ENCODE data around the gene SMIM30. TPM values are rescaled to one million over a fixed set of nuclear protein-coding genes. Genes with fewer than 3 reads are reported as not detected.

The SMIM30 gene
- total and polyA plus RNA-seq, 2 of the 8 experiments (the other 6 are each of a cell fraction or from before 2014, with no cell fraction given), result 35.2 to 49.7 TPM

- H3K23ac ChIP-seq (ENCODE audit: insufficient read length), result no peak overlapping the region
- H3K4me3 ChIP-seq (ENCODE audit: extremely low read depth in 1 of 4, insufficient read depth in 2 of 4, low read depth in 3 of 4, low read length in 4 of 4), result no peak overlapping the region
- H3K9me3 ChIP-seq (ENCODE audit: insufficient read depth in 2 of 2, low read depth in 1 of 2, low read length in 1 of 2), result no peaks in the 10 kb centered on the region
- POLR2A ChIA-PET (ENCODE audit: partially characterized antibody), result no interaction called here
- WGBS, 2 experiments (ENCODE audit: extremely low coverage in 1 of 2, insufficient coverage in 1 of 2, insufficient read length in 1 of 2, insufficient replicate concordance in 2 of 2, low coverage in 1 of 2, low lambda C conversion rate in 2 of 2, missing lambda C conversion rate in 1 of 2), result 89% methylated on average over 10 of the region's 10 CpGs; no CpG with 5 or more reads in 1 of the 2 experiments
- no peak overlapping the region for H2BK15ac ChIP-seq (ENCODE audit: low read length)
- H3K23me2 ChIP-seq (ENCODE audit: low read depth, low read length), result peaks cover 2% of the 10 kb centered on the region; the same call in 1 of the 2 replicates
- H3K18ac ChIP-seq (ENCODE audit: extremely low read depth, low read length), result no peak overlapping the region
- H2BK5ac ChIP-seq (ENCODE audit: low read depth, low read length), result no peak overlapping the region
- no peaks in the 10 kb centered on the region for H3K36me3 ChIP-seq (ENCODE audit: control insufficient read depth in 2 of 4, insufficient read depth in 4 of 4, low read length in 3 of 4)
- no peak overlapping the region for H3K4ac ChIP-seq (replicated peaks; ENCODE audit: insufficient read length, low read depth, low read length)
- H2BK20ac ChIP-seq (ENCODE audit: low read length), result no peak overlapping the region
- H3K4me1 ChIP-seq (replicated peaks in 1 of 4; ENCODE audit: control insufficient read depth in 3 of 4, insufficient read depth in 4 of 4, low read length in 3 of 4), result peaks cover 0 to 9% (median 4%) of the 10 kb centered on the region in 4 experiments; a peak in 4 of 7 replicates
- H3K79me2 ChIP-seq (ENCODE audit: control insufficient read depth in 1 of 2, insufficient read depth in 2 of 2, low read length in 2 of 2), result no peaks in the 10 kb centered on the region
- TF ChIP-seq EZH2 (IDR thresholded peaks at IDR 0.05; ENCODE audit: low read depth, low read length, severe bottlenecking) (no peak), POLR2A (IDR thresholded peaks at IDR 0.05; ENCODE audit: control extremely low read depth in 1 of 2, low read depth in 2 of 2, low read length in 2 of 2) (no peak), TBP (IDR thresholded peaks at IDR 0.05; ENCODE audit: low read depth, low read length) (no peak), USF2 (IDR thresholded peaks at IDR 0.05; ENCODE audit: low read length) (no peak), CEBPB (IDR thresholded peaks at IDR 0.05; ENCODE audit: low read depth, low read length) (no peak), SIRT6 (IDR thresholded peaks at IDR 0.05; ENCODE audit: low read length) (no peak), CTCF (IDR thresholded peaks at IDR 0.05; ENCODE audit: control extremely low read depth in 1 of 3, insufficient read depth in 1 of 3, low read depth in 1 of 3, low read length in 3 of 3) (no peak), POU5F1 (IDR thresholded peaks at IDR 0.05; ENCODE audit: low read depth, low read length) (no peak), SIN3A (conservative IDR thresholded peaks at IDR 0.05 in 1 of 2, IDR thresholded peaks at IDR 0.05 in 1 of 2; ENCODE audit: low read depth in 1 of 2, low read length in 2 of 2) (no peak)
- H2AFZ ChIP-seq (ENCODE audit: low read length), result no peak overlapping the region
- no peak overlapping the region for H3K4me2 ChIP-seq (ENCODE audit: insufficient read depth in 1 of 2, low read depth in 2 of 2, low read length in 2 of 2)
- H4K5ac ChIP-seq (ENCODE audit: insufficient read length, low read depth, low read length), result no peak overlapping the region
- DNase-seq (ENCODE audit: low read depth in 1 of 2, low spot score in 2 of 2), result no peak
- no peak overlapping the region for H4K91ac ChIP-seq (replicated peaks; ENCODE audit: insufficient read length, low read length)
- H3K14ac ChIP-seq (ENCODE audit: insufficient read length), result no peak overlapping the region
- peaks cover 14 to 57% (median 36%) of the 10 kb centered on the region in 4 experiments; a peak in 6 of 7 replicates for H3K27me3 ChIP-seq (replicated peaks in 1 of 4; ENCODE audit: control insufficient read depth in 3 of 4, extremely low read depth in 1 of 4, insufficient read depth in 3 of 4, low read length in 3 of 4)
- FAIRE-seq, result no peak
- no peak overlapping the region for H2BK12ac ChIP-seq (ENCODE audit: low read depth, low read length)
- no peak overlapping the region for H2AK5ac ChIP-seq (ENCODE audit: low read depth, low read length)
- H2BK120ac ChIP-seq (replicated peaks; ENCODE audit: low read depth, low read length), result no peak overlapping the region
- peaks cover 0 to 4% of the 10 kb centered on the region in 2 experiments for H4K20me1 ChIP-seq (replicated peaks in 1 of 2; ENCODE audit: control insufficient read depth in 1 of 2, insufficient read depth in 2 of 2, low read length in 2 of 2)
- no peak overlapping the region for H3K56ac ChIP-seq (replicated peaks; ENCODE audit: insufficient read length, low read depth, low read length)
- no peak overlapping the region for H4K8ac ChIP-seq (ENCODE audit: extremely low read depth, insufficient read depth, low read length)
- no peak overlapping the region for H3K9ac ChIP-seq (replicated peaks in 1 of 4; ENCODE audit: extremely low read depth in 1 of 4, low read depth in 3 of 4, low read length in 3 of 4)
- no peak overlapping the region for H3K27ac ChIP-seq (ENCODE audit: low read depth, low read length)
- no peaks in the 10 kb centered on the region for H3K79me1 ChIP-seq (ENCODE audit: low read depth, low read length)
- CTCF ChIA-PET (ENCODE audit: partially characterized antibody), result interaction anchor here (0.5 to 1.1 kb wide), 2 partner anchors 87 to 172 kb away, joined by 3 read pairs; no protein-coding TSS in a partner anchor
These were observed 34.4 kb downstream of the SMIM30 start for GRCh38 chr7:113083816-113084495.

All from H1 (cell line).